Measurements from ENCODE around the gene ZSCAN10. TPM values are rescaled to one million over a fixed set of nuclear protein-coding genes. Genes with fewer than 3 reads are reported as not detected.

Gene ZSCAN10
- total and polyA plus RNA-seq, 2 experiments from 2014 or later: 217 to 519 TPM

GRCh38 chr16:3068487-3068886, 30.6 kb downstream of the ZSCAN10 start:
- Mint-ChIP-seq H3K9me3 (no peaks in the 10 kb centered on the region; the same call in 2 of the 3 replicates), H3K4me3 (no peak overlapping the region), H3K27me3 (ENCODE audit: insufficient read depth, low read depth, poor library complexity) (peaks cover 31% of the 10 kb centered on the region), H3K27ac (no peak overlapping the region), H3K4me1 (peaks cover 31% of the 10 kb centered on the region), H3K36me3 (ENCODE audit: low read depth) (no peaks in the 10 kb centered on the region; the same call in 2 of the 3 replicates)
- DNase-seq (ENCODE audit: low spot score) (no peak), ATAC-seq (no peak)
- H3K4me2 ChIP-seq: no peak overlapping the region
- H3K36me3 ChIP-seq (ENCODE audit: insufficient read depth): no peaks in the 10 kb centered on the region
- H3K27me3 ChIP-seq (ENCODE audit: insufficient read depth): no peaks in the 10 kb centered on the region
- no peaks in the 10 kb centered on the region for H3F3A ChIP-seq (replicated peaks; ENCODE audit: low read depth)
- H3K9me2 ChIP-seq (ENCODE audit: insufficient read depth): no peaks in the 10 kb centered on the region
- H3K27ac ChIP-seq (ENCODE audit: low read depth): no peak overlapping the region
- TF ChIP-seq ZNF462 (CRISPR knock-in tag; IDR thresholded peaks at IDR 0.05) (no peak), ZNF114 (CRISPR knock-in tag; IDR thresholded peaks at IDR 0.05) (no peak), NANOG (IDR thresholded peaks at IDR 0.05; ENCODE audit: borderline replicate concordance) (no peak), ETS1 (IDR thresholded peaks at IDR 0.05) (no peak), ZNF331 (CRISPR knock-in tag; IDR thresholded peaks at IDR 0.05; ENCODE audit: low read depth) (no peak), EZH2phosphoT487 (IDR thresholded peaks at IDR 0.05; ENCODE audit: unreplicated experiment) (no peak), JUNB (IDR thresholded peaks at IDR 0.05; ENCODE audit: unreplicated experiment) (no peak), EZH2 (IDR thresholded peaks at IDR 0.05; ENCODE audit: low read depth, unreplicated experiment) (no peak), STAT1 (IDR thresholded peaks at IDR 0.05; ENCODE audit: unreplicated experiment) (no peak), CREB1 (CRISPR knock-in tag; IDR thresholded peaks at IDR 0.05; ENCODE audit: low read depth) (no peak), POLR2AphosphoS5 (IDR thresholded peaks at IDR 0.05; ENCODE audit: low read depth) (no peak)
- TF ChIP-seq, protein P1, sequence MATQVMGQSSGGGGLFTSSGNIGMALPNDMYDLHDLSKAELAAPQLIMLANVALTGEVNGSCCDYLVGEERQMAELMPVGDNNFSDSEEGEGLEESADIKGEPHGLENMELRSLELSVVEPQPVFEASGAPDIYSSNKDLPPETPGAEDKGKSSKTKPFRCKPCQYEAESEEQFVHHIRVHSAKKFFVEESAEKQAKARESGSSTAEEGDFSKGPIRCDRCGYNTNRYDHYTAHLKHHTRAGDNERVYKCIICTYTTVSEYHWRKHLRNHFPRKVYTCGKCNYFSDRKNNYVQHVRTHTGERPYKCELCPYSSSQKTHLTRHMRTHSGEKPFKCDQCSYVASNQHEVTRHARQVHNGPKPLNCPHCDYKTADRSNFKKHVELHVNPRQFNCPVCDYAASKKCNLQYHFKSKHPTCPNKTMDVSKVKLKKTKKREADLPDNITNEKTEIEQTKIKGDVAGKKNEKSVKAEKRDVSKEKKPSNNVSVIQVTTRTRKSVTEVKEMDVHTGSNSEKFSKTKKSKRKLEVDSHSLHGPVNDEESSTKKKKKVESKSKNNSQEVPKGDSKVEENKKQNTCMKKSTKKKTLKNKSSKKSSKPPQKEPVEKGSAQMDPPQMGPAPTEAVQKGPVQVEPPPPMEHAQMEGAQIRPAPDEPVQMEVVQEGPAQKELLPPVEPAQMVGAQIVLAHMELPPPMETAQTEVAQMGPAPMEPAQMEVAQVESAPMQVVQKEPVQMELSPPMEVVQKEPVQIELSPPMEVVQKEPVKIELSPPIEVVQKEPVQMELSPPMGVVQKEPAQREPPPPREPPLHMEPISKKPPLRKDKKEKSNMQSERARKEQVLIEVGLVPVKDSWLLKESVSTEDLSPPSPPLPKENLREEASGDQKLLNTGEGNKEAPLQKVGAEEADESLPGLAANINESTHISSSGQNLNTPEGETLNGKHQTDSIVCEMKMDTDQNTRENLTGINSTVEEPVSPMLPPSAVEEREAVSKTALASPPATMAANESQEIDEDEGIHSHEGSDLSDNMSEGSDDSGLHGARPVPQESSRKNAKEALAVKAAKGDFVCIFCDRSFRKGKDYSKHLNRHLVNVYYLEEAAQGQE (IDR thresholded peaks at IDR 0.05; ENCODE audit: unreplicated experiment): no peak
- TF ChIP-seq, protein P2, sequence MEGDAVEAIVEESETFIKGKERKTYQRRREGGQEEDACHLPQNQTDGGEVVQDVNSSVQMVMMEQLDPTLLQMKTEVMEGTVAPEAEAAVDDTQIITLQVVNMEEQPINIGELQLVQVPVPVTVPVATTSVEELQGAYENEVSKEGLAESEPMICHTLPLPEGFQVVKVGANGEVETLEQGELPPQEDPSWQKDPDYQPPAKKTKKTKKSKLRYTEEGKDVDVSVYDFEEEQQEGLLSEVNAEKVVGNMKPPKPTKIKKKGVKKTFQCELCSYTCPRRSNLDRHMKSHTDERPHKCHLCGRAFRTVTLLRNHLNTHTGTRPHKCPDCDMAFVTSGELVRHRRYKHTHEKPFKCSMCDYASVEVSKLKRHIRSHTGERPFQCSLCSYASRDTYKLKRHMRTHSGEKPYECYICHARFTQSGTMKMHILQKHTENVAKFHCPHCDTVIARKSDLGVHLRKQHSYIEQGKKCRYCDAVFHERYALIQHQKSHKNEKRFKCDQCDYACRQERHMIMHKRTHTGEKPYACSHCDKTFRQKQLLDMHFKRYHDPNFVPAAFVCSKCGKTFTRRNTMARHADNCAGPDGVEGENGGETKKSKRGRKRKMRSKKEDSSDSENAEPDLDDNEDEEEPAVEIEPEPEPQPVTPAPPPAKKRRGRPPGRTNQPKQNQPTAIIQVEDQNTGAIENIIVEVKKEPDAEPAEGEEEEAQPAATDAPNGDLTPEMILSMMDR (conservative IDR thresholded peaks at IDR 0.05; ENCODE audit: low read depth in 2 of 2): no peak
- H3K4me3 ChIP-seq: no peak overlapping the region
- H2AFZ ChIP-seq: no peak overlapping the region
- 0 out of 2 replicates have a peak, but pooled peaks cover 4% of the 10 kb centered on the region for H3K4me1 ChIP-seq (ENCODE audit: insufficient read depth)
- H3K79me2 ChIP-seq (replicated peaks; ENCODE audit: insufficient read depth): no peaks in the 10 kb centered on the region
- no peaks in the 10 kb centered on the region for H4K20me1 ChIP-seq (replicated peaks; ENCODE audit: insufficient read depth)

Measured in GM23338 (cell line).